ENCODE measurements around the gene ERN1.

- TF ChIP-seq CTCF (conservative IDR thresholded peaks at IDR 0.05 in 1 of 2, IDR thresholded peaks at IDR 0.05 in 1 of 2; ENCODE audit: low read depth in 1 of 2, low read length in 2 of 2) (no peak), EZH2 (IDR thresholded peaks at IDR 0.05; ENCODE audit: low read length, missing control alignments) (no peak)
These were observed 52.6 kb downstream of the ERN1 start for GRCh38 chr17:64077379-64077778.
